ENCODE data around the gene CHMP5. TPM values are rescaled to one million over a fixed set of nuclear protein-coding genes. Genes with fewer than 3 reads are reported as not detected.
"Not testable (repeated sequence)": the region's sequence is repeated elsewhere in the genome, so short reads cannot be mapped to it uniquely, and the experiment has no call there.

Gene CHMP5
- total and polyA plus RNA-seq, 9 donors, result 67.0 to 87.3 (median 71.5) TPM

DNA sequence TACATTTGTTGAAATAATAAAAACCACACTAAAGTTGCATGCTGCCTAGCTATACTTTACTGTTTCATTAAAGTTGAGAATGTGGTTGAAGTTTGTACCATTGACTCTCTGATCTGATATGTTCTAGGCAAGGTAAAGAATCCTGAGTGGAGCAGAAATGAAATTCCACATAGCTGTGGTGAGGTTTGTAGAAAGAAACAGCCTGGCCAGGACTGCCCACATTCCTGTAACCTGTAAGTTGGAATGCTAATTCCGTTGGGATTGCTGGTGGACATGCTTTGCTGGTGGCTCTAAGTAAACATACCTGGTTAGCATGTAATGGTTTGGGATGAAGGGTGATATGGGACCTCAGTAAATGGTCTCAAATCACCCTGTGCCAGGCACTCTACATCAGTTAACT is 42.2 kb downstream of the CHMP5 start:
- DNase-seq, result no peak
- Histone ChIP-seq H3K9me3 (replicated peaks; ENCODE audit: control insufficient read depth, low read depth, low read length) (no peaks in the 10 kb centered on the region), H3K36me3 (ENCODE audit: control insufficient read depth, insufficient read depth, low read length) (peaks cover 75% of the 10 kb centered on the region), H3K4me1 (ENCODE audit: control insufficient read depth, insufficient read depth, low read length) (no peaks in the 10 kb centered on the region), H3K27ac (ENCODE audit: low read length) (no peak overlapping the region), H3K27me3 (ENCODE audit: control insufficient read depth, insufficient read depth, low read length) (no peaks in the 10 kb centered on the region), H3K4me3 (ENCODE audit: low read length) (no peak overlapping the region)
- WGBS (ENCODE audit: insufficient coverage), result no CpG with 5 or more reads among the region's 1 CpG

DNA sequence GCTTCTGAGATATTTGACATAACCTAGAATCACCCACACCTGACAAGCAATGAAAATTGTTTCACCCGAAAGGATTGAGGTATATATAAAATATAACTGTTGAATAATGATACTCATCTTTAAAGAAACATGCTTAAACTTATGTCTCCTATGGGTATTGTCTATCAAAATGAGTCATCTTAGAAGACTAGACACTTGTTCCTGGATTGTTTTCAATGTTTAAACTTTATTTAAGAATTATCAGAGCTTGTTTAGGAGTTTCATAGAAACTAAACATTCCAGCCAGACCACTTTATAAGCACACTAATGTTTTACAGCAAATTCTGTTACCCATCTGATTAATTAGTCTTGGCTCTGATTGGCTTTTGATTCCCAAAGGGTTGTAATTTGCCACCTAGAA is 45.1 kb downstream of the CHMP5 start:
- Histone ChIP-seq H3K27ac (ENCODE audit: low read length) (no peak overlapping the region), H3K9me3 (replicated peaks; ENCODE audit: control insufficient read depth, low read depth, low read length) (no peaks in the 10 kb centered on the region), H3K4me3 (ENCODE audit: low read length) (no peak overlapping the region), H3K36me3 (ENCODE audit: control insufficient read depth, insufficient read depth, low read length) (peaks cover 78% of the 10 kb centered on the region), H3K27me3 (ENCODE audit: control insufficient read depth, insufficient read depth, low read length) (no peaks in the 10 kb centered on the region), H3K4me1 (ENCODE audit: control insufficient read depth, insufficient read depth, low read length) (no peaks in the 10 kb centered on the region)
- WGBS (ENCODE audit: insufficient coverage), result no CpG with 5 or more reads among the region's 1 CpG
- no peak for DNase-seq

GRCh38 chr9:33310748-33311147 is 45.9 kb downstream of the CHMP5 start:
- H3K9me3 ChIP-seq (replicated peaks; ENCODE audit: control insufficient read depth, low read depth, low read length), result no peaks in the 10 kb centered on the region
- H3K36me3 ChIP-seq (ENCODE audit: control insufficient read depth, insufficient read depth, low read length), result peaks cover 74% of the 10 kb centered on the region
- H3K27ac ChIP-seq (ENCODE audit: low read length), result no peak overlapping the region
- WGBS (ENCODE audit: insufficient coverage), result no CpG with 5 or more reads among the region's 2 CpGs
- no peak for DNase-seq
- no peaks in the 10 kb centered on the region for H3K4me1 ChIP-seq (ENCODE audit: control insufficient read depth, insufficient read depth, low read length)
- H3K4me3 ChIP-seq (ENCODE audit: low read length), result no peak overlapping the region
- H3K27me3 ChIP-seq (ENCODE audit: control insufficient read depth, insufficient read depth, low read length), result no peaks in the 10 kb centered on the region

DNA sequence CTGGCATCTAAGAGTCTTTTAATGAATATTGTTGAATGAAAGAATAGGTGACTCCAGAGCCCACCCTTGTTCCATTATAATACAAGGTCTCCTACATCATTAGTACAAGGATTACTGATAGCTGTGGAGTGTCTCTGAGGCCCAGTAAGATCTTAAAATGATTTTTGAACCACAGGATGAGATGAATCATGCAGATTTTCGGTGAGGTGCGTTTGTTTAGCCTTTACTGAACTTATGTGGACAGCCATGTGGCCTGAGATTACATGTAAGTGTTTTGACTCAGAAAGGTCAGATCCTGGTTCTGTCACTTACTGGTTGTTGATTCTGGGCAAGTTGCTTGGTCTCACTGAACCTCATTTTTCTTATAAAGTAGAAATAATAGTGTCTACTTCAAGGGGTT is 47.1 kb downstream of the CHMP5 start:
- H3K9me3 ChIP-seq (replicated peaks; ENCODE audit: control insufficient read depth, low read depth, low read length), result no peaks in the 10 kb centered on the region
- WGBS (ENCODE audit: insufficient coverage), result 100% methylated on average over 1 of the region's 2 CpGs
- no peak overlapping the region for H3K27ac ChIP-seq (ENCODE audit: low read length)
- no peaks in the 10 kb centered on the region for H3K4me1 ChIP-seq (ENCODE audit: control insufficient read depth, insufficient read depth, low read length)
- DNase-seq, result no peak
- no peaks in the 10 kb centered on the region for H3K27me3 ChIP-seq (ENCODE audit: control insufficient read depth, insufficient read depth, low read length)
- no peak overlapping the region for H3K4me3 ChIP-seq (ENCODE audit: low read length)
- peaks cover 64% of the 10 kb centered on the region for H3K36me3 ChIP-seq (ENCODE audit: control insufficient read depth, insufficient read depth, low read length)

DNA sequence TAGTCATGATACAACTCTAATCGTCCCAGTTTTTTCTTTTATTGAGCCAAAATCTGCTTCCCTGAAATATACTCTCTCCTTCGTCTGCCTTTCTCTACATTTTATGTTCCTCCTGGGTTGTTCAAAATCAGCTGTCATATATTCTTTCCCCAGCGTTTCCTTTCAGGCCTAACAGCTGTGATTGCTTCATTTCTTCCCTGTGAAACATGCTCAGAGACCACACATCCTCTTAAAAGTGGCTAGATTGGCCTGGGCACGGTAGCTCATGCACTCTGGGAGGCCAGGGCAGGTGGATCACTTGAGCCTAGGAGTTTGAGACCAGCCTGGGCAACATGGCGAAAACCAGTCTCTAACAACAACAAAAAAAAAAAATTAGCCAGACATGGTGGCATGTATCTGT is 50.5 kb downstream of the CHMP5 start:
- 19% methylated on average over 2 of the region's 5 CpGs for WGBS (ENCODE audit: insufficient coverage)
- no peak overlapping the region for H3K4me3 ChIP-seq (ENCODE audit: low read length)
- DNase-seq, result no peak
- peaks cover 8% of the 10 kb centered on the region for H3K4me1 ChIP-seq (ENCODE audit: control insufficient read depth, insufficient read depth, low read length)
- H3K9me3 ChIP-seq (replicated peaks; ENCODE audit: control insufficient read depth, low read depth, low read length), result no peaks in the 10 kb centered on the region
- H3K27me3 ChIP-seq (ENCODE audit: control insufficient read depth, insufficient read depth, low read length), result no peaks in the 10 kb centered on the region
- H3K27ac ChIP-seq (ENCODE audit: low read length), result no peak overlapping the region
- peaks cover 59% of the 10 kb centered on the region for H3K36me3 ChIP-seq (ENCODE audit: control insufficient read depth, insufficient read depth, low read length)

DNA sequence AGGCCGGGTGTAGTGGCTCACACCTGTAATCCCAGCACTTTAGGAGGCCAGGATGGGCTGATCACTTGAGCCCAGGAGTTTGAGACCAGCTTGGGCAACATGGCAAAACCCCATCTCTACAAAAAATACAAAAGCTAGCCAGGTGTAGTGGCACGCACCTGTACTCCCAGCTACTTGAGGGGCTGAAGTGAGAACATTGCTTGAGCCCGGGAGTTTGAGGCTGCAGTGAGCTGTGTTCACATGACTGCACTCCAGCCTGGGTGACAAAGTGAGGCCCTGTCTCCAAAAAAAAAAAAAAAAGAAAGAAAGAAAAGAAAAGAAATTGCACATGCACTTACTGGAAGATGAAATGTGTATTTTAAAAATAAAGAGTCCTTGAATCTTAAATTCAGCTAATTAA is 52.3 kb downstream of the CHMP5 start:
- Histone ChIP-seq H3K4me1 (ENCODE audit: control insufficient read depth, insufficient read depth, low read length) (peaks cover 15% of the 10 kb centered on the region), H3K36me3 (ENCODE audit: control insufficient read depth, insufficient read depth, low read length) (peaks cover 61% of the 10 kb centered on the region)
- H3K27me3 ChIP-seq (ENCODE audit: control insufficient read depth, insufficient read depth, low read length); DNase-seq; H3K9me3 ChIP-seq (replicated peaks; ENCODE audit: control insufficient read depth, low read depth, low read length); H3K27ac ChIP-seq (ENCODE audit: low read length); H3K4me3 ChIP-seq (ENCODE audit: low read length): not testable (repeated sequence)
- WGBS (ENCODE audit: insufficient coverage), result 100% methylated on average over 2 of the region's 3 CpGs

DNA sequence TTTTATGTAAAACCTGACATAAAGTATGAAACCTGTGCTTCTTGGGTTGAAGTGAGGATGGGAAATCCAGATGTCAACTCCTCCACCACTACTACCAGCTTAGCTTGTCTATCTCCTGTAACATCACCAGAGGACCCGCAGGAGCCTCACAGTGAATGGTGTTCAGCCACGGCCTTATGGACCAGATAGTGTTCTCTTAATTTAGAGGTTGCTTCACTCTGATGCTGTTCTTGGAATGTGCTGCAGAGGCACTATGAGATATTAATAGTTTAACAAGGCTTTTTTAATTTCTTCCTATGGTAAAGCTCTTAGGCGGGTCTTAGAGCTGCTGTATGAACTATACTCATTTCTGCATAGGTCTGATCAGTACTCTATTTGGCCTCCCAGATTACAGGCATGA is 53.4 kb downstream of the CHMP5 start:
- 80% methylated on average over 1 of the region's 3 CpGs for WGBS (ENCODE audit: insufficient coverage)
- Histone ChIP-seq H3K36me3 (ENCODE audit: control insufficient read depth, insufficient read depth, low read length) (peaks cover 61% of the 10 kb centered on the region), H3K4me3 (ENCODE audit: low read length) (no peak overlapping the region), H3K4me1 (ENCODE audit: control insufficient read depth, insufficient read depth, low read length) (peaks cover 15% of the 10 kb centered on the region), H3K9me3 (replicated peaks; ENCODE audit: control insufficient read depth, low read depth, low read length) (no peaks in the 10 kb centered on the region), H3K27me3 (ENCODE audit: control insufficient read depth, insufficient read depth, low read length) (no peaks in the 10 kb centered on the region), H3K27ac (ENCODE audit: low read length) (no peak overlapping the region)
- DNase-seq, result peak; percentile 17

DNA sequence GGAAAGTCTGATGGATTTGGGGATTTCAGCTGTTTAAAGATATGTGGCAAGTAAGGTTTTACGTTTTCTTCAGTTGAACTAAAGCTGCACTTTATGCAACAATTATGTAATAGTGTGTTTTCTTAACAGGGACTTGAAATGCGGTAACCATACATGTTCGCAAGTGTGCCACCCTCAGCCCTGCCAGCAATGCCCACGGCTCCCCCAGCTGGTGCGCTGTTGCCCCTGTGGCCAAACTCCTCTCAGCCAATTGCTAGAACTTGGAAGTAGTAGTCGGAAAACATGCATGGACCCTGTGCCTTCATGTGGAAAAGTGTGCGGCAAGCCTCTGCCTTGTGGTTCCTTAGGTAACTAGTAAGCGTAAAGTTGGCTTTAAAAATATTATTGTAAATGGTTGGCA is 53.9 kb downstream of the CHMP5 start:
- Histone ChIP-seq H3K27me3 (ENCODE audit: control insufficient read depth, insufficient read depth, low read length) (no peaks in the 10 kb centered on the region), H3K4me1 (ENCODE audit: control insufficient read depth, insufficient read depth, low read length) (peaks cover 15% of the 10 kb centered on the region), H3K4me3 (ENCODE audit: low read length) (no peak overlapping the region), H3K36me3 (ENCODE audit: control insufficient read depth, insufficient read depth, low read length) (peaks cover 58% of the 10 kb centered on the region), H3K9me3 (replicated peaks; ENCODE audit: control insufficient read depth, low read depth, low read length) (no peaks in the 10 kb centered on the region), H3K27ac (ENCODE audit: low read length) (no peak overlapping the region)
- WGBS (ENCODE audit: insufficient coverage), result 100% methylated on average over 1 of the region's 8 CpGs
- no peak for DNase-seq

DNA sequence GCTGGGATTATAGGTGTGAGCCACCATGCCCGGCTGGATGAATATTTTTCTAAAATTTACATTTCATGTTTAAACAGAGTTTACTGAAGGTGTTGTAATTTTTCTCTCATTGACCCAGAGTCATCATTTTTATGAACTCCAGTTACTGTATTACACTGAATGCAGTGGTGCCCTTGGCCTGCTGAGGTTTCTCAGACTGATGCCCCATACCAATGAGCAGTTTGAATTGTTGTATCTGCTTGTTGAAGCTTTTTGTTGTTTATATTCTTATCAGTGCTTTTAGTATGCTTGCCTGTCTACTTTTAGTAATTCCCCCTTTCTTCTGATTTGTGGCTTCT is 55.4 kb downstream of the CHMP5 start:
- Histone ChIP-seq H3K4me1 (ENCODE audit: control insufficient read depth, insufficient read depth, low read length) (peaks cover 15% of the 10 kb centered on the region), H3K36me3 (ENCODE audit: control insufficient read depth, insufficient read depth, low read length) (peaks cover 60% of the 10 kb centered on the region), H3K27ac (ENCODE audit: low read length) (peak overlapping the region; percentile 70), H3K27me3 (ENCODE audit: control insufficient read depth, insufficient read depth, low read length) (no peaks in the 10 kb centered on the region), H3K9me3 (replicated peaks; ENCODE audit: control insufficient read depth, low read depth, low read length) (no peaks in the 10 kb centered on the region), H3K4me3 (ENCODE audit: low read length) (no peak overlapping the region)
- DNase-seq, result no peak
- no CpG with 5 or more reads among the region's 1 CpG for WGBS (ENCODE audit: insufficient coverage)

- peak overlapping the region; percentile 70 for H3K27ac ChIP-seq (ENCODE audit: low read length)
Measured at GRCh38 chr9:33320568-33321261, 55.9 kb downstream of the CHMP5 start.

GRCh38 chr9:33329117-33329563 is 64.3 kb downstream of the CHMP5 start:
- Histone ChIP-seq H3K27ac (ENCODE audit: low read length) (no peak overlapping the region), H3K9me3 (replicated peaks; ENCODE audit: control insufficient read depth, low read depth, low read length) (no peaks in the 10 kb centered on the region), H3K36me3 (ENCODE audit: control insufficient read depth, insufficient read depth, low read length) (peaks cover 45% of the 10 kb centered on the region), H3K27me3 (ENCODE audit: control insufficient read depth, insufficient read depth, low read length) (no peaks in the 10 kb centered on the region), H3K4me1 (ENCODE audit: control insufficient read depth, insufficient read depth, low read length) (no peaks in the 10 kb centered on the region), H3K4me3 (ENCODE audit: low read length) (no peak overlapping the region)
- no peak for DNase-seq
- WGBS (ENCODE audit: insufficient coverage), result 71% methylated on average over 2 of the region's 4 CpGs

More at GRCh38 chr9:33320568-33321261, 55.9 kb downstream of the CHMP5 start:
- no CpG with 5 or more reads among the region's 2 CpGs for WGBS (ENCODE audit: insufficient coverage)
- Histone ChIP-seq H3K27me3 (ENCODE audit: control insufficient read depth, insufficient read depth, low read length) (no peaks in the 10 kb centered on the region), H3K36me3 (ENCODE audit: control insufficient read depth, insufficient read depth, low read length) (peaks cover 57% of the 10 kb centered on the region), H3K9me3 (replicated peaks; ENCODE audit: control insufficient read depth, low read depth, low read length) (no peaks in the 10 kb centered on the region), H3K4me3 (ENCODE audit: low read length) (no peak overlapping the region), H3K4me1 (ENCODE audit: control insufficient read depth, insufficient read depth, low read length) (peaks cover 15% of the 10 kb centered on the region)
- peak; percentile 76 for DNase-seq
